ENCODE data around the gene STK35.

STK35 gene

GRCh38 chr20:2137552-2138201, 36.0 kb downstream of the STK35 start:
- DNase-seq: no peak

GRCh38 chr20:2138396-2138795, 36.8 kb downstream of the STK35 start:
- DNase-seq: no peak

- DNase-seq: no peak
Observed at GRCh38 chr20:2139250-2139649, 37.6 kb downstream of the STK35 start.

- no peak for DNase-seq
Observed at GRCh38 chr20:2139736-2140135, 38.1 kb downstream of the STK35 start.

GRCh38 chr20:2140561-2140960, 38.9 kb downstream of the STK35 start:
- DNase-seq: no peak

GRCh38 chr20:2141600-2142575, 40.3 kb downstream of the STK35 start:
- no peak for DNase-seq

GRCh38 chr20:2142649-2143048, 41.0 kb downstream of the STK35 start:
- DNase-seq: no peak

GRCh38 chr20:2143594-2143993, 42.0 kb downstream of the STK35 start:
- no peak for DNase-seq

- no peak for DNase-seq
Observed at GRCh38 chr20:2144850-2145249, 43.2 kb downstream of the STK35 start.

- DNase-seq: no peak
Observed at GRCh38 chr20:2145376-2145775, 43.7 kb downstream of the STK35 start.

GRCh38 chr20:2146080-2146867, 44.6 kb downstream of the STK35 start:
- DNase-seq: no peak

GRCh38 chr20:2149507-2149906, 47.9 kb downstream of the STK35 start:
- no peak for DNase-seq

- no peak for DNase-seq
Observed at GRCh38 chr20:2150660-2151059, 49.0 kb downstream of the STK35 start.

GRCh38 chr20:2151858-2152281, 50.2 kb downstream of the STK35 start:
- DNase-seq: no peak

- no peak for DNase-seq
Observed at GRCh38 chr20:2152317-2152716, 50.7 kb downstream of the STK35 start.

- DNase-seq: no peak
Observed at GRCh38 chr20:2153326-2153725, 51.7 kb downstream of the STK35 start.

- no peak for DNase-seq
Observed at GRCh38 chr20:2156224-2156623, 54.6 kb downstream of the STK35 start.

GRCh38 chr20:2156666-2157624, 55.3 kb downstream of the STK35 start:
- no peak for DNase-seq

GRCh38 chr20:2162125-2162822, 60.6 kb downstream of the STK35 start:
- DNase-seq: no peak

- no peak for DNase-seq
Observed at GRCh38 chr20:2162823-2163166, 61.2 kb downstream of the STK35 start.

GRCh38 chr20:2163312-2163711, 61.7 kb downstream of the STK35 start:
- no peak for DNase-seq

- no peak for DNase-seq
Observed at GRCh38 chr20:2163757-2164156, 62.1 kb downstream of the STK35 start.
